GM15510 (cell line): ENCODE measurements around the gene XXYLT1.

Source experiments
- POLR2A ChIP-seq: IDR thresholded peaks from 3 replicates; pipeline ENCODE4 v1.6.1; 2011; ENCODE audit warnings: borderline replicate concordance; ENCODE audit not compliant: insufficient read length; ENCODE audit errors: extremely low read depth

The XXYLT1 gene

GRCh38 chr3:195155570-195156241, 115.3 kb downstream of the XXYLT1 start:
- no peak for TF ChIP-seq POLR2A

GRCh38 chr3:195154793-195155535, 116.0 kb downstream of the XXYLT1 start:
- no peak for TF ChIP-seq POLR2A

GRCh38 chr3:195154111-195154791, 116.7 kb downstream of the XXYLT1 start:
- TF ChIP-seq POLR2A: no peak

GRCh38 chr3:195153653-195154052, 117.3 kb downstream of the XXYLT1 start:
- no peak for TF ChIP-seq POLR2A

- no peak for TF ChIP-seq POLR2A
Observed at GRCh38 chr3:195153130-195153529, 117.8 kb downstream of the XXYLT1 start.

GRCh38 chr3:195151866-195152541, 119.0 kb downstream of the XXYLT1 start:
- TF ChIP-seq POLR2A: no peak

GRCh38 chr3:195151402-195151801, 119.6 kb downstream of the XXYLT1 start:
- TF ChIP-seq POLR2A: no peak

- peak; percentile 33 for TF ChIP-seq POLR2A
Observed at GRCh38 chr3:195150181-195151118, 120.5 kb downstream of the XXYLT1 start.

GRCh38 chr3:195149292-195150030, 121.5 kb downstream of the XXYLT1 start:
- no peak for TF ChIP-seq POLR2A

GRCh38 chr3:195148549-195148948, 122.4 kb downstream of the XXYLT1 start:
- no peak for TF ChIP-seq POLR2A

- peak; percentile 31 for TF ChIP-seq POLR2A
Observed at GRCh38 chr3:195147649-195148080, 123.3 kb downstream of the XXYLT1 start.

- no peak for TF ChIP-seq POLR2A
Observed at GRCh38 chr3:195146131-195146530, 124.8 kb downstream of the XXYLT1 start.

- no peak for TF ChIP-seq POLR2A
Observed at GRCh38 chr3:195145579-195145978, 125.4 kb downstream of the XXYLT1 start.

GRCh38 chr3:195143221-195143620, 127.7 kb downstream of the XXYLT1 start:
- no peak for TF ChIP-seq POLR2A

GRCh38 chr3:195142519-195142918, 128.4 kb downstream of the XXYLT1 start:
- TF ChIP-seq POLR2A: no peak
